Measurements from ENCODE around the gene SH3TC1. TPM values are rescaled to one million over a fixed set of nuclear protein-coding genes. Genes with fewer than 3 reads are reported as not detected.

The SH3TC1 gene
- total RNA-seq, 2 experiments from 2014 or later, result 16.2 to 17.5 TPM

- H3K4me1 Mint-ChIP-seq (ENCODE audit: low read depth), result peaks cover 9% of the 10 kb centered on the region
- no peaks in the 10 kb centered on the region for H3K9me3 Mint-ChIP-seq
- POLR2A ChIA-PET, result no interaction called here
- no peak for DNase-seq
- ATAC-seq, result no peak
- H3K27me3 Mint-ChIP-seq, result no peaks in the 10 kb centered on the region
- CTCF ChIA-PET, result no interaction called here
- no peak for TF ChIP-seq CTCF (IDR thresholded peaks at IDR 0.05)
- no peak overlapping the region for H3K27ac Mint-ChIP-seq
- intact Hi-C loops (cut with micrococcal nuclease), result no loop called here
- H3K36me3 Mint-ChIP-seq (ENCODE audit: low read depth), result no peaks in the 10 kb centered on the region
- no peak overlapping the region for H3K4me3 Mint-ChIP-seq
Measured at GRCh38 chr4:8209181-8209874, 10.2 kb downstream of the SH3TC1 start.

GRCh38 chr4:8210010-8210409 is 10.9 kb downstream of the SH3TC1 start:
- Mint-ChIP-seq H3K27ac (no peak overlapping the region), H3K36me3 (ENCODE audit: low read depth) (no peaks in the 10 kb centered on the region), H3K9me3 (no peaks in the 10 kb centered on the region), H3K27me3 (no peaks in the 10 kb centered on the region), H3K4me3 (no peak overlapping the region), H3K4me1 (ENCODE audit: low read depth) (peaks cover 9% of the 10 kb centered on the region)
- ATAC-seq (no peak), DNase-seq (no peak)
- TF ChIP-seq CTCF (IDR thresholded peaks at IDR 0.05), result no peak
- intact Hi-C loops (cut with micrococcal nuclease), result no loop called here
- POLR2A ChIA-PET, result no interaction called here
- CTCF ChIA-PET, result no interaction called here

- TF ChIP-seq CTCF (IDR thresholded peaks at IDR 0.05), result no peak
- Mint-ChIP-seq H3K4me3 (no peak overlapping the region), H3K4me1 (ENCODE audit: low read depth) (peaks cover 5% of the 10 kb centered on the region), H3K9me3 (no peaks in the 10 kb centered on the region), H3K36me3 (ENCODE audit: low read depth) (no peaks in the 10 kb centered on the region), H3K27me3 (no peaks in the 10 kb centered on the region), H3K27ac (no peak overlapping the region)
- ATAC-seq (no peak), DNase-seq (no peak)
- POLR2A ChIA-PET, result interaction anchor here (0.6 kb wide), 1 partner anchor 1202 kb away, joined by 3 read pairs; no protein-coding TSS in a partner anchor
- CTCF ChIA-PET, result no interaction called here
- intact Hi-C loops (cut with micrococcal nuclease), result no loop called here
Measured at GRCh38 chr4:8210616-8211015, 11.5 kb downstream of the SH3TC1 start.

- H3K27ac Mint-ChIP-seq, result no peak overlapping the region
- CTCF ChIA-PET, result no interaction called here
- DNase-seq, result no peak
- peaks cover under 1% of the 10 kb centered on the region for H3K4me1 Mint-ChIP-seq (ENCODE audit: low read depth)
- H3K36me3 Mint-ChIP-seq (ENCODE audit: low read depth), result no peaks in the 10 kb centered on the region
- no peak for ATAC-seq
- TF ChIP-seq CTCF (IDR thresholded peaks at IDR 0.05), result no peak
- H3K27me3 Mint-ChIP-seq, result no peaks in the 10 kb centered on the region
- intact Hi-C loops (cut with micrococcal nuclease), result no loop called here
- H3K9me3 Mint-ChIP-seq, result no peaks in the 10 kb centered on the region
- POLR2A ChIA-PET, result interaction anchor here (0.6 kb wide), 1 partner anchor 1203 kb away, joined by 3 read pairs; no protein-coding TSS in a partner anchor
- H3K4me3 Mint-ChIP-seq, result no peak overlapping the region
Measured at GRCh38 chr4:8211251-8211650, 12.2 kb downstream of the SH3TC1 start.

GRCh38 chr4:8211737-8212581 is 12.9 kb downstream of the SH3TC1 start:
- POLR2A ChIA-PET, result interaction anchor here (1.1 to 1.3 kb wide), 2 partner anchors 10 to 11 kb away, joined by 3 read pairs; no protein-coding TSS in a partner anchor
- Mint-ChIP-seq H3K27ac (no peak overlapping the region), H3K4me3 (no peak overlapping the region), H3K36me3 (ENCODE audit: low read depth) (no peaks in the 10 kb centered on the region), H3K9me3 (no peaks in the 10 kb centered on the region), H3K27me3 (no peaks in the 10 kb centered on the region), H3K4me1 (ENCODE audit: low read depth) (no peaks in the 10 kb centered on the region)
- intact Hi-C loops (cut with micrococcal nuclease), result no loop called here
- no peak for DNase-seq
- TF ChIP-seq CTCF (IDR thresholded peaks at IDR 0.05), result no peak
- ATAC-seq, result no peak
- CTCF ChIA-PET, result no interaction called here
